Measurements from ENCODE around the gene PSMB2.
A peak's percentile ranks its signal among the peaks of the same experiment; 100 is the strongest.
"Not testable (repeated sequence)": the region's sequence is repeated elsewhere in the genome, so short reads cannot be mapped to it uniquely, and the experiment has no call there.

The PSMB2 gene

DNA sequence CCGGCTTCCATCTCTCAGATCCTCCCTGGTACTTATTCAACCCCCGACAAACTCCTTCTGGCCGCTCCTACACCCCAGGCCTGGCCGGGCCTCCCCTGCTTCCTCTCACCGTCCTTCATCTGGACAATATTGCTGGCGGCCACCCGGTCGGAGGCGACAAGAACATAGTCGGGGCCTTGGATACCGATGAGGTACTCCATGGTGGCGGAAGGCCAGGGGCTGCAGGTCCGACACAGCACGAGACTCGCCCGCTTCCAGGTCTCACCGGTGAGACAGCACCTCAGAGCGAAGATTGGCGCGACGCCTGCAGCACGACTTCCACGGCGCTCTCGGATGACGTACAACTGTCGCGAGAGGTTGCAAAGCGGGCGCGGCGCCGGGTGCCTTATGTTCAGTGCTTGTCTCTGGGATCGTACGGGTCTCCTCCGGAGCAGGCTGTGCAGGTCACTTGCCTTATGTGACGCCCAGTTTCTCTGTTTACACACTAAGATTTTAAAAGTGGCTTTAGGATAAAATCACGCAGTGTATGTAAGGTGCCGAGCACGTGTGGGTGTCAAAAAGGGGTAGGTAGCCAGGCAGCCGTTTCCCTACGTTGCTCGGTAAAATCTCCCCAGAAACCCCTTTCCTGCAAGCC, at the start of gene PSMB2:
Gene PSMB2 (minus strand): TSS at position 294 of the 634 bp plus-strand sequence. CDS start 94 bp downstream, at position 200.
- DNase-seq (ENCODE audit: low read depth), result peak; percentile 96

GRCh38 chr1:35691080-35691479, 49.8 kb upstream of the PSMB2 start:
- no peak for DNase-seq (ENCODE audit: low read depth)

GRCh38 chr1:35690103-35690502, 48.8 kb upstream of the PSMB2 start:
- DNase-seq (ENCODE audit: low read depth), result not testable (repeated sequence)

DNA sequence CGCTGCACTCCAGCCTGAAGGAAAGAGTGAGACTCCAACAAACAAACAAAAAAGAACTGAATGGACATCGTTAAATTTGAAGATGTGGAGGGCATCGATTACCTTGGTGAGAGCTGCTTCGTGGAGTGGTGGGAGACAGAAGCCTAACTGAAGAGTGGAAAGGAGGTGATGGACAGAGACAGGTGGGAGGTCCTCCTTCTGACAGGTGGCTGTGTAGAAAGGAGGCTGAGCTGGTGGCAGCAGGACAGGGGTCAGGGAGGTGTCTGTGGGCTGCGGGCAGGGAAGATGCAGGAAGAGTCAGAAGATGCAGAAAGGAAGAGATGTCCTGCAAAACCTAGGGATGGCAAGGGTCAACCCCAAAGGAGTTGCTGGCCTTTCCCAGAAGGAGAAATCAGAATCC, 46.8 kb upstream of the PSMB2 start:
- DNase-seq (ENCODE audit: low read depth), result no peak

DNA sequence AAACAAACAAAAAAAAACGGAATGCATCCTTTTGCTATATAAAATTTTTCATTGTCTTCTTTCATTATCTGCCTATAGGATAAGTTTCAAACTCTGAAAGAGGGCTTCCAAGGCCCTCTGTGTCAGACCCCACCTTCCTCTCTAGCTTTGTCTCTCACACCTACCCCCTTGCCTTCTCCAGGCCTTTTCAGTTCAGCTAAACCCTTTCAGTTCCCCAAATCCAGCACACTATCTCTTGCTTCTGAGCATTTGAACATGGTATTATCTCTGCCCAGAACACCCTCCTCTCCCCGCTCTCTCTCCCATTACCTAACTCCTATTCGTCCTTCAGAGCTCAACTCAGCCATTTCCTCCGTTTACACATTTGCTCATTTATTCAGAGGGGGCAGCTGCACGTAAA, 41.7 kb upstream of the PSMB2 start:
- no peak for DNase-seq (ENCODE audit: low read depth)

DNA sequence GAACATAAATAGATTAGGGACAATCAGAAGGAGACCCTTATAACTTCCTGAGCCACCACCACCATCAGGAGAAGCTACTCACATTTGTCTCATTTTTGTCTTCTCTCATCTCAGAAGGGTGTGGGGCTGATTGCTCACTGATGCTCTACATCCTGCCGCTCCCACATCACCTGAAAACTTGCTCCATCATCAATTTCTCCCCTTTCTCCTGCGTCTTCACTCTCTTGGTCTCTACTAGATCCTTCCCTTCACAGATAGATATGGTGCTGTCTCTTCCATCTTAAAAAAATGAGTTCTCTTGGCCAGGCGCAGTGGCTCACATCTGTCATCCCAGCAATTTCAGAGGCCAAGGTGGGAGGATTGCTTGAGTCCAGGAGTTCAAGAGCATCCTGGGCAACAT, 38.9 kb upstream of the PSMB2 start:
- DNase-seq (ENCODE audit: low read depth), result no peak

GRCh38 chr1:35675773-35676172, 34.4 kb upstream of the PSMB2 start:
- no peak for DNase-seq (ENCODE audit: low read depth)

GRCh38 chr1:35674111-35674510, 32.8 kb upstream of the PSMB2 start:
- DNase-seq (ENCODE audit: low read depth), result no peak

DNA sequence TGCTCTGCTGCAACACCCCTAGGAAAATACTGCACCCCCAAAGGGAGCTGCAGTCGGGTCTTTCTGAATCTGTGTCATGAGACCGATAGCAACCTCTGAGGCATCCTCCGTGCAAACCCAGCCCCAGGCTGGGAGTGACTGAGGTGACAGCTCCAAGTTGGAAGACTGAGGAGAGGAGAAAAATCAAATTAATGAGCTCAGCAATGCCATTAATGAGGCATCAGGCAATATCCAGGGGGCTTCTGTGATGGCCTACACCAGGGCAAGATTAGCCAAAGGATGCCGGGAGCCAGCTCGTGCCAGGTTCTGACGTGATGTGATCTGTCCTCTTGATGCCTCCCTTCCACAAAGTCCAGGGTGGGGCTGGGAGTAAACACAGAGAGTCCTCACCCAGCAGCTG, 30.8 kb upstream of the PSMB2 start:
- no peak for DNase-seq (ENCODE audit: low read depth)

DNA sequence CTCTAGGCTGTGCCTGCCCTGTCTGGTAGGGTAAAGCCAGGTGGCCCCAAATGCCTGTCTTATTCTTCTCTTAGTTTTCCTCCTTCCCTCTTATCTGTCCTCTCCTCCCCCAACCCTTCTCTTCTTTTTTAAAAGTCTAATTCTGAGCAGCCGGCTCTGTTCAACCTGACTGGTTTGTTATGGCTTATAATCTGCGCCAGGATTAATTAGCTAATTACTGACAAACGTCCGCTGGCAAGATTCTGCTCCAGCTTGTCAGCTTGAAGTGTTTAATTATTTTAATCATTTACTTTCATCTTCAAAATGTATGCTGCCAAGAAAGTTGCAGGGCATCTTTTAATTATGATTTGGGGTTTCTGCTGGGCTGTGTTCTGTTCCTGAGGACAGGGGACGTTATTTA, 27.2 kb upstream of the PSMB2 start:
- no peak for DNase-seq (ENCODE audit: low read depth)

DNA sequence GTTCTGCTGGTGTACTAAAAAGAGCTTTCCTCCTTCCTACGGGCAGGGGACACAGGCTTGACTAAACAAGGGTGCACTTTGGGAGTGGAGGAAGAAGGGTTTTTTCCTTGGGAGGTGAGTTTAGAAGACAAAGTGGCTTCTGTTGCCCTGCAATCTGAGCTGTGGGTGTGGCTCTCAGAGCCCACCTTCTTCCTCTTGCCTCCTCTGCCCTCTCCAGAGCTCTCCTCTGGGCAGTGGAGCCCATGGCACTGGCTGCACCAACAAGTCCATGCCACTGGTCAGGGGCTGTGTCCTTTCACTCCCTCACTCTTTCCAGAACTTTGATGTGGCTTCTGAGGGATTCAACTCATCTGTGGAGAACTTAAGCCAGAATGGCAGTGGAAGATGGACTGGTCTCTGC, 25.6 kb upstream of the PSMB2 start:
- no peak for DNase-seq (ENCODE audit: low read depth)

- no peak for DNase-seq (ENCODE audit: low read depth)
Observed at GRCh38 chr1:35666216-35666615, 24.9 kb upstream of the PSMB2 start.

DNA sequence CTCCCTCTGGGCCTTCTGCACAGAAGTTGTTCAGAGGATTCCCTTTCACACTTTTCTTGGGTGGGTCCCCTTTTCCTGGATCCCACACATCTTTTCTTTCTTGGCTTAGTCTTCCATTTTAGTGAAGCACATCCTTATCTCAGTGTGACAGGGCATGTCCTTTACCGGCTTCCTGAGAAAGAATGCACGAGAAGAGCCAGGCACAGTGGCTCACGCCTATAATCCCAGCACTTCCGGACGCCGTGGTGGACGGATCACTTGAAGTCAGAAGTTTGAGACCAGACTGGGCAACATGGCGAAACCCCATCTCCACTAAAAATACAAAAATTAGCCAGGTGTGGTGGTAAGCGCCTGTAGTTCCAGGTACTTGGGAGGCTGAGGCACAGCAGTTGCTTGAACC, 22.1 kb upstream of the PSMB2 start:
- no peak for DNase-seq (ENCODE audit: low read depth)

DNA sequence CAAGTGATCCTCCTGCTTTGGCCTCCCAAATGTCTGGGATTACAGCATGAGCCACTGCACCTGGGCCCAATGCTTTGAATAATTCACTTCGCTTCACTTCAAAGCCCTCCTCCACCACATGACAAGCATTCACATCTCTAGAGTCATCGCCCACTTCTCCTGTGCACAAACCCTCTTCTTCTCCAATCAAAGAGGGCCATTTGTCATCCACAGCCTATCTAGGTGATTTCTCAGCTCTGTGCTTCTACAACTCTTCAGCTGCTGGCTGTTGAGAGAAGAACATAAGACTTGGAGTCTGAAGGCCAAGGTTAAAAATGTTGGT, 20.1 kb upstream of the PSMB2 start:
- no peak for DNase-seq (ENCODE audit: low read depth)

GRCh38 chr1:35660581-35661473, 19.5 kb upstream of the PSMB2 start:
- DNase-seq (ENCODE audit: low read depth), result no peak

DNA sequence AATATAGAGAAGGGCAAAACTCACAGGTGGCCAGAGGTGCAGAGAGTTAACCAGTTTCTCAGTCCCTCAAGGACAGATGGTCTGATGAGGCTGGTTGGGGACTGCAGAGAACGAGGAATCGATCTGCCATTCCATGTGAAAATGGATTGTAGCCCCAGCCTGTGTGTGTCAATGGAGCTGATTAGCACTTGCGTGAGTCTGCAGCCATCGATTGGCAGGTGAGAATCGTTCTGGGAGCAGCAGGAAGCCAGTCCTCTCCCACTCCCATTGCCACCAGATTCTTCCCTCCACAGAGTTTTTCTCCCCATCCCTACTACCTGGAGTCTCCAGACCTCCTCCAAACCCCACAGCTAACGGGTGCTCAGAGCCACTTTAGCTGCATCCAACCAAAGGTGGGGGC, 18.3 kb upstream of the PSMB2 start:
- no peak for DNase-seq (ENCODE audit: low read depth)

- no peak for DNase-seq (ENCODE audit: low read depth)
Observed at GRCh38 chr1:35657851-35658250, 16.5 kb upstream of the PSMB2 start.

DNA sequence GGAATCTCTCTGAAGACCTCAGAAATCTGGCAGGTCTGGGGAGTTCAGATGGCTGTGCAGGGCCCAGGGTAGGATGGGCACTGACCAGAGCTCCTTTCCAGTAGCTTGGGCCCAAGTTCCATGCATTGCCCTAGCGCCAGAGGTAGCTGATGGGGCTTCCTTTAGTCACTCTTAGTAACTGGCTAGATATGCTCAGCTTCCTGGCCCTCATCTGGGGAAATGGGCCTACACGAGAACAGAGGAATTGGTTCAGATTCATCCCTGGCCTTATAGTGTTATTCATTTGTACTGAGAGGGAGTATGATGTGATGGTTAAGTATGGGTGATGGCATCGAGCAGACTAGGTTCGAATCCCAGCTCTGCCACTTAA, 15.5 kb upstream of the PSMB2 start:
- DNase-seq (ENCODE audit: low read depth), result no peak

GRCh38 chr1:35656148-35656862, 15.0 kb upstream of the PSMB2 start:
- no peak for DNase-seq (ENCODE audit: low read depth)

GRCh38 chr1:35655196-35655595, 13.9 kb upstream of the PSMB2 start:
- no peak for DNase-seq (ENCODE audit: low read depth)

GRCh38 chr1:35650416-35650815, 9.1 kb upstream of the PSMB2 start:
- DNase-seq (ENCODE audit: low read depth), result no peak

DNA sequence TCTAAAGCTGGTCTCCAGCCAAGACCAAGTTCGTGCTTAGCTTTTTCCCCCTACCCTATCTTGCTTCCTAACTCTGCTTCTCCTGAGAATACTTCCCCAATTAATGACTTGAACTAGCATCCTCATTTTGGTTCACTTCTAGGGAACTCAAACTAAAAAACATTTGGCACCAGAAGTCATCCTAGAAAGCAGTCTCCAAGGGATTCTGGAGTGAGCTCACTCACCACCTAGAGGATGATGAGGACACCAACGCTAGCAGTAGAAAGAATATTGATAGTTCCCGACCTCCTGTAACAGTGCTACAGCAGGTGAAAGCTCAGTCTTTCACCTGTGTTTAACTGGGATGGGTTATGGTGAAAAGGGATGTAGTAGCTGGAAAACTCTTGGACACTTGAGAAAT, 4.7 kb upstream of the PSMB2 start:
- DNase-seq (ENCODE audit: low read depth), result no peak

- DNase-seq (ENCODE audit: low read depth), result no peak
Observed at GRCh38 chr1:35644204-35644603, 2.9 kb upstream of the PSMB2 start.

All from CMK (cell line).